Measurements from ENCODE around the gene SLC35F3.
"Not testable (repeated sequence)": the region's sequence is repeated elsewhere in the genome, so short reads cannot be mapped to it uniquely, and the experiment has no call there.

SLC35F3 gene

GRCh38 chr1:234118911-234119310, 214.4 kb downstream of the SLC35F3 start:
- no peaks in the 10 kb centered on the region for H3K36me3 ChIP-seq (ENCODE audit: control insufficient read depth in 2 of 2, insufficient read depth in 2 of 2, low read length in 2 of 2)
- no peak overlapping the region for H3K4me3 ChIP-seq (ENCODE audit: low read length in 2 of 2)
- no peaks in the 10 kb centered on the region for H3K4me1 ChIP-seq (ENCODE audit: control insufficient read depth, insufficient read depth, low read length)
- no peak overlapping the region for H3K9ac ChIP-seq (ENCODE audit: low read length in 2 of 2)
- H3K27ac ChIP-seq (ENCODE audit: low read length): no peak overlapping the region
- no peaks in the 10 kb centered on the region for H3K9me3 ChIP-seq (ENCODE audit: control insufficient read depth in 2 of 2, low read length in 2 of 2)
- H3K27me3 ChIP-seq (ENCODE audit: control insufficient read depth in 1 of 2, insufficient read depth in 2 of 2, low read length in 2 of 2): no peaks in the 10 kb centered on the region

GRCh38 chr1:234119431-234119830, 215.0 kb downstream of the SLC35F3 start:
- Histone ChIP-seq H3K27me3 (ENCODE audit: control insufficient read depth in 1 of 2, insufficient read depth in 2 of 2, low read length in 2 of 2) (peaks cover 0 to 2% of the 10 kb centered on the region in 2 donors), H3K9me3 (ENCODE audit: control insufficient read depth in 2 of 2, low read length in 2 of 2) (no peaks in the 10 kb centered on the region), H3K4me1 (ENCODE audit: control insufficient read depth, insufficient read depth, low read length) (no peaks in the 10 kb centered on the region), H3K9ac (ENCODE audit: low read length in 2 of 2) (no peak overlapping the region), H3K36me3 (ENCODE audit: control insufficient read depth in 2 of 2, insufficient read depth in 2 of 2, low read length in 2 of 2) (no peaks in the 10 kb centered on the region), H3K4me3 (ENCODE audit: low read length in 2 of 2) (no peak overlapping the region), H3K27ac (ENCODE audit: low read length) (no peak overlapping the region)

GRCh38 chr1:234120327-234120944, 216.0 kb downstream of the SLC35F3 start:
- Histone ChIP-seq H3K9ac (ENCODE audit: low read length in 2 of 2) (no peak overlapping the region), H3K4me3 (ENCODE audit: low read length in 2 of 2) (no peak overlapping the region), H3K9me3 (ENCODE audit: control insufficient read depth in 2 of 2, low read length in 2 of 2) (no peaks in the 10 kb centered on the region), H3K27ac (ENCODE audit: low read length) (no peak overlapping the region), H3K36me3 (ENCODE audit: control insufficient read depth in 2 of 2, insufficient read depth in 2 of 2, low read length in 2 of 2) (no peaks in the 10 kb centered on the region), H3K27me3 (ENCODE audit: control insufficient read depth in 1 of 2, insufficient read depth in 2 of 2, low read length in 2 of 2) (peaks cover 2 to 3% of the 10 kb centered on the region in 2 donors), H3K4me1 (ENCODE audit: control insufficient read depth, insufficient read depth, low read length) (no peaks in the 10 kb centered on the region)

DNA sequence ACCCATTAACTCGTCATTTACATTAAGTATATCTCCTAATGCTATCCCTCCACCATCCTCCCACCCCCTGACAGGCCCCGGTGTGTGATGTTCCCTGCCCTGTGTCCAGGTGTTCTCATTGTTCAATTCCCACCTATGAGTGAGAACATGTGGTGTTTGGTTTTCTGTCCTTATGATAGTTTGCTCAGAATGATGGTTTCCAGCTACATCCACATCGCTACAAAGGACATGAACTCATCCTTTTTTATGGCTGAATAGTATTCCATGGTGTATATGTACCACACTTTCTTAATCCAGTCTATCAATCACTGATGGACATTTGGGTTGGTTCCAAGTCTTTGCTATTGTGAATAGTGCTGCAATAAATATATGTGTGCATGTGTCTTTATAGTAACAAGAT, 217.2 kb downstream of the SLC35F3 start:
- H3K9ac ChIP-seq (ENCODE audit: low read length in 2 of 2); H3K27ac ChIP-seq (ENCODE audit: low read length); H3K36me3 ChIP-seq (ENCODE audit: control insufficient read depth in 2 of 2, insufficient read depth in 2 of 2, low read length in 2 of 2); H3K9me3 ChIP-seq (ENCODE audit: control insufficient read depth in 2 of 2, low read length in 2 of 2); H3K4me1 ChIP-seq (ENCODE audit: control insufficient read depth, insufficient read depth, low read length); H3K4me3 ChIP-seq (ENCODE audit: low read length in 2 of 2): not testable (repeated sequence)
- peaks cover 7 to 13% of the 10 kb centered on the region in 2 donors for H3K27me3 ChIP-seq (ENCODE audit: control insufficient read depth in 1 of 2, insufficient read depth in 2 of 2, low read length in 2 of 2)

GRCh38 chr1:234122571-234122970, 218.1 kb downstream of the SLC35F3 start:
- not testable (repeated sequence) for H3K9ac ChIP-seq (ENCODE audit: low read length in 2 of 2); H3K36me3 ChIP-seq (ENCODE audit: control insufficient read depth in 2 of 2, insufficient read depth in 2 of 2, low read length in 2 of 2); H3K27ac ChIP-seq (ENCODE audit: low read length); H3K4me3 ChIP-seq (ENCODE audit: low read length in 2 of 2); H3K4me1 ChIP-seq (ENCODE audit: control insufficient read depth, insufficient read depth, low read length); H3K9me3 ChIP-seq (ENCODE audit: control insufficient read depth in 2 of 2, low read length in 2 of 2)
- peaks cover 7 to 13% of the 10 kb centered on the region in 2 donors for H3K27me3 ChIP-seq (ENCODE audit: control insufficient read depth in 1 of 2, insufficient read depth in 2 of 2, low read length in 2 of 2)

- Histone ChIP-seq H3K36me3 (ENCODE audit: control insufficient read depth in 2 of 2, insufficient read depth in 2 of 2, low read length in 2 of 2) (no peaks in the 10 kb centered on the region), H3K27ac (ENCODE audit: low read length) (no peak overlapping the region), H3K9me3 (ENCODE audit: control insufficient read depth in 2 of 2, low read length in 2 of 2) (no peaks in the 10 kb centered on the region), H3K4me1 (ENCODE audit: control insufficient read depth, insufficient read depth, low read length) (no peaks in the 10 kb centered on the region), H3K27me3 (ENCODE audit: control insufficient read depth in 1 of 2, insufficient read depth in 2 of 2, low read length in 2 of 2) (peaks cover 13 to 14% of the 10 kb centered on the region in 2 donors), H3K4me3 (ENCODE audit: low read length in 2 of 2) (no peak overlapping the region), H3K9ac (ENCODE audit: low read length in 2 of 2) (no peak overlapping the region)
Observed at GRCh38 chr1:234123867-234124266, 219.4 kb downstream of the SLC35F3 start.

DNA sequence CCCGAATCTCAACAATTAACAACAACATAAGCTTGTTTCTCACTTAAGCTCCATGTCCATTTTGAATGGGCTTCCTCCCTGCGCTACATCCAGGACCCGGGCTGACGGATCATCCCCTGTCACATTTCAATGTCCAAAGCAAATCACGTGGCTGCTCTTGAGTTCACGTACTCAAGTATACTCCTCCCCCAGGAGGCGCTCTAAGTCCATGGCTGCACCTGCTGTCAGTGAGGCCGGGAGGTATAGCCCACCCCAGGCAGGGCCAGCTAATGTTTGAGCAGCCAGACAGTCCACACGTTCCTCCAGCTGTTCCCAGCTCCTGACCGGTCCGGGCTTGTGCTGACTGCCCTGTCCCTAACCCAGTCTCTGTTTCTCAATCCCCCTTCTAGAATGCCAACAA, 220.8 kb downstream of the SLC35F3 start:
- no peak overlapping the region for H3K4me3 ChIP-seq (ENCODE audit: low read length in 2 of 2)
- H3K4me1 ChIP-seq (ENCODE audit: control insufficient read depth, insufficient read depth, low read length): no peaks in the 10 kb centered on the region
- no peaks in the 10 kb centered on the region for H3K9me3 ChIP-seq (ENCODE audit: control insufficient read depth in 2 of 2, low read length in 2 of 2)
- H3K27me3 ChIP-seq (ENCODE audit: control insufficient read depth in 1 of 2, insufficient read depth in 2 of 2, low read length in 2 of 2): peaks cover 13 to 14% of the 10 kb centered on the region in 2 donors
- no peak overlapping the region for H3K9ac ChIP-seq (ENCODE audit: low read length in 2 of 2)
- H3K36me3 ChIP-seq (ENCODE audit: control insufficient read depth in 2 of 2, insufficient read depth in 2 of 2, low read length in 2 of 2): no peaks in the 10 kb centered on the region
- no peak overlapping the region for H3K27ac ChIP-seq (ENCODE audit: low read length)

- Histone ChIP-seq H3K27ac (ENCODE audit: low read length) (no peak overlapping the region), H3K9ac (ENCODE audit: low read length in 2 of 2) (no peak overlapping the region), H3K4me1 (ENCODE audit: control insufficient read depth, insufficient read depth, low read length) (no peaks in the 10 kb centered on the region), H3K9me3 (ENCODE audit: control insufficient read depth in 2 of 2, low read length in 2 of 2) (no peaks in the 10 kb centered on the region), H3K27me3 (ENCODE audit: control insufficient read depth in 1 of 2, insufficient read depth in 2 of 2, low read length in 2 of 2) (peaks cover 13 to 14% of the 10 kb centered on the region in 2 donors), H3K4me3 (ENCODE audit: low read length in 2 of 2) (no peak overlapping the region), H3K36me3 (ENCODE audit: control insufficient read depth in 2 of 2, insufficient read depth in 2 of 2, low read length in 2 of 2) (no peaks in the 10 kb centered on the region)
Observed at GRCh38 chr1:234125714-234126113, 221.2 kb downstream of the SLC35F3 start.

DNA sequence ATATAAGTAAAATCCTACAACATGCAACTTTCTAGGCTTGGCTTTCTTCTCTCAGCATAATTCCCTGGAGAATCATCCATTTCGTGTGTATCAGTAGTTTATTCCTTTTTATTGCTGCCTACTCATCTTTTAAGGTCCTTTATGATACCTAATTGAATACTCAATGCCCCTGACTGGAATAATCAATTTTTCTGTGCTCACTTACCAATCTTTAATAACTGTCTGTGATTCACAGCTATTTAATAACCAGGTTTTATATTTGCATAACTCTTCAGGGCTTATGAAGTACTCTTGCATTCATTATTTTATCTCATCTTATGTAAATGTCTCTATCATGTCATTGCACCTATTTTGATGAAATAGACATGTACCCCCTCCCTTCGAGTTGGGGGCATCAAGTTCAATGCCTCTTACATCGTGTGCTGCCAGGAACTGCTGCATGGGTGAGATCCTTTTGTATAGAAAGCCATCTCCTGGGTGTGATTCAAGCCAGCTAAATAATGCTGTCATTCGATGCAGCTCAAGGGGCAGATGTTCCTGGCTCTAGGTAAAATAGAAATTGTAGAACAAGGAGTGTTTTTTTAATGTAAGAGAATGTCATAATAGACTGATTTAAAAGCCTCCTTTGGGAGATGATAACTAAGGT, 222.7 kb downstream of the SLC35F3 start:
- no peaks in the 10 kb centered on the region for H3K9me3 ChIP-seq (ENCODE audit: control insufficient read depth in 2 of 2, low read length in 2 of 2)
- no peak overlapping the region for H3K4me3 ChIP-seq (ENCODE audit: low read length in 2 of 2)
- H3K9ac ChIP-seq (ENCODE audit: low read length in 2 of 2): no peak overlapping the region
- no peaks in the 10 kb centered on the region for H3K36me3 ChIP-seq (ENCODE audit: control insufficient read depth in 2 of 2, insufficient read depth in 2 of 2, low read length in 2 of 2)
- H3K27me3 ChIP-seq (ENCODE audit: control insufficient read depth in 1 of 2, insufficient read depth in 2 of 2, low read length in 2 of 2): peaks cover 13 to 14% of the 10 kb centered on the region in 2 donors
- H3K4me1 ChIP-seq (ENCODE audit: control insufficient read depth, insufficient read depth, low read length): no peaks in the 10 kb centered on the region
- no peak overlapping the region for H3K27ac ChIP-seq (ENCODE audit: low read length)

DNA sequence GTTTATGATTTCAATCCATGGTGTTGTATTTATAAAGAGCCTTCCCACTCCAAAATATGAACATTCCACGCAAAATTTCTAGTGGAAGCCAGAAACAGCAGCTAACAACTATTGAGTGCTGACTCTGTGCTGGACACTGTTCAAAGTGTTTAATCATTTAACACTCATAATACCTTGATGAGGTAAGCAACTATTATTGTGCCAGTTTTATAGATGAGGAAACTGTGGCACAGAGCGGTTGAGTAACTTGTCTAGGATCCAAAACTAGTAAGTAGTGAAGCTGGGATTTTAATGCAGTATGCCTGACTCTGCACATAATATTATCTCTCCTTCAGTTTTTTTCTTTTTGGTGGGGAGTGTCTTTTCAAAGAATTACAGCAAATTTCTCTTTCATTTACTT, 228.3 kb downstream of the SLC35F3 start:
- Histone ChIP-seq H3K27ac (ENCODE audit: low read length) (no peak overlapping the region), H3K4me3 (ENCODE audit: low read length in 2 of 2) (no peak overlapping the region), H3K9me3 (ENCODE audit: control insufficient read depth in 2 of 2, low read length in 2 of 2) (no peaks in the 10 kb centered on the region), H3K4me1 (ENCODE audit: control insufficient read depth, insufficient read depth, low read length) (no peaks in the 10 kb centered on the region), H3K27me3 (ENCODE audit: control insufficient read depth in 1 of 2, insufficient read depth in 2 of 2, low read length in 2 of 2) (peaks cover 0 to 7% of the 10 kb centered on the region in 2 donors), H3K36me3 (ENCODE audit: control insufficient read depth in 2 of 2, insufficient read depth in 2 of 2, low read length in 2 of 2) (no peaks in the 10 kb centered on the region), H3K9ac (ENCODE audit: low read length in 2 of 2) (no peak overlapping the region)

DNA sequence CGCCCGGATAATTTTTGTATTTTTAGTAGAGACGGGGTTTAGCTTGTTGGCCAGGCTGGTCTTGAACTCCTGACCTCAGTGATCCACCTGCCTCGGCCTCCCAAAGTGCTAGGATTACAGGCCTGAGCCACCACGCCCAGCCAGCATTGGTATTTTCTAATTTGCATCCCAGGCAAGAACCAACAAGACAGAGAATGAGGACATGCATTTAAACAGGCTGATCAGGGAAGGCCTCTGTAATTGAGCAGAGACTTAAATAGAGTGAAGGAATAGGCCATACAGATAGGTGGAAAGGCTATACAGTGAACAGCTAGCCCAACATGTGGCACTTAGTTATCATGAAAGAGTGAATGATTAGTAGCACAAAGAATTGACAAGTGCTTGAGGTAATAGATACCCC, 230.4 kb downstream of the SLC35F3 start:
- no peak overlapping the region for H3K27ac ChIP-seq (ENCODE audit: low read length)

More for the DNA sequence above, 230.4 kb downstream of the SLC35F3 start:
- no peak overlapping the region for H3K4me3 ChIP-seq (ENCODE audit: low read length in 2 of 2)
- no peaks in the 10 kb centered on the region for H3K4me1 ChIP-seq (ENCODE audit: control insufficient read depth, insufficient read depth, low read length)
- H3K36me3 ChIP-seq (ENCODE audit: control insufficient read depth in 2 of 2, insufficient read depth in 2 of 2, low read length in 2 of 2): no peaks in the 10 kb centered on the region
- no peaks in the 10 kb centered on the region for H3K27me3 ChIP-seq (ENCODE audit: control insufficient read depth in 1 of 2, insufficient read depth in 2 of 2, low read length in 2 of 2)
- H3K9ac ChIP-seq (ENCODE audit: low read length in 2 of 2): no peak overlapping the region
- no peaks in the 10 kb centered on the region for H3K9me3 ChIP-seq (ENCODE audit: control insufficient read depth in 2 of 2, low read length in 2 of 2)

Data from stomach smooth muscle (tissue), 2 donors.